ENCODE data around the gene AGBL4.
"Not testable (repeated sequence)": the region's sequence is repeated elsewhere in the genome, so short reads cannot be mapped to it uniquely, and the experiment has no call there.

AGBL4 gene

DNA sequence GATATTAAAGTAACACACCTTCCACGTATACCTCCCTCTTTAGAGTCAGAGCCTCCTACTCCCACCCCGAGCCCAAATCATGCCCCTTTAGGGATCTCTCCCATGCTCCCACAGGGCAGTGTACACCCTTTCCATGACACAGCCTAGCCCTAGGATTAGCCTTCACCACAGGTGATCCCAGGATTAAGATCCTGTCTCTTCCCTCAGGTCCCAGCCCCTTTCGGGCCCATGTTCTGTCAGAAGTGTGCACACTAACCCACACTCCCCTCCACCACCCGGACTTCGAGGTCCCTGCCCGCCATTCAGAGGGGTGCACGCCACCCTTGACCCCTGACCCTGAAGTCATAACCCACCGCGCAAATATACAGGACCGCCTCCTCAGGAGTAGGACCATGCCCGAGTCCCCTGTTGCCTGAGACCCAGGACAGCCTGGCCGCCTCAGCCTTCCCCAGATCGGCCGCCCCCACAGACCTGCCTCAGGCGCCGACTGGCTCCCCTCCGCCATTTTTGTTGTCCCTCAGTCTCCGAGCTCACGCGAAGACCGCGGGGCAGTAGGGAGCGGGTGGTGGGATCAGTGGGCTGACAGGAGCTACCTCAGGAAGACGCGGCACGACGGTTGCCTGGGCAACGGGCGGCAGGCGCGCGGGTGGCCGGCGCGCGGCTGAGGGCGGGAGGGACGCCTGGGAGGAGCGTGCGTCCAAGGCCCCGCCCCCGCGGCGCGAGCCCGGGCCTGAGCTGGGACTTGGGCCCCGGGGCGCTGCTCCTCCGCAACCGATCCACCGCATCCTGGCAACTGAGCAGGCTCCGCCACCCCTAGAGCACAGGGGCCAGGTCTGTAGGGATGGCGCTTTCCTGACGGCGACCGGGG, at the start of gene AGBL4:
Gene AGBL4 (minus strand): TSS at position 663 of the 868 bp plus-strand sequence.
- DNase-seq = no peak

DNA sequence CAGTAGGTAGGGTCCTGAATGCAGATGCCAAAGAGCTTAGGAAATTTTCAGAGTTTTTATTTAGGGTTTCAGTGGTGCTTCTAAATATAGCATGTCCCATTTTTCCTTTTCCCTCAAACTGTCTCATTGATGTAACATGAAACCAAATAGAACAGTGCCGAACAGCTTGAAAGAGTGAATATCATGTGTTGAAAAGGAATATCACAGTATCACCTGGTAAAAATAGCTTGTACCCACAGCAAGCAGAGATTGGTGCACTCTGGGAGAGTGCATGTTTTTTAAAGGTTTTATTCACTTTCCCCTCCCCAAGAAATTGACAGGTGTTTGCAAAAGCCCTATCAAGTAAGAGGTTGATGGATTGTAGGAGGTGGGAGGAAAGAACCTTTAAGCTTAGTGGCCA, 43.1 kb upstream of the AGBL4 start:
- no peak for DNase-seq

DNA sequence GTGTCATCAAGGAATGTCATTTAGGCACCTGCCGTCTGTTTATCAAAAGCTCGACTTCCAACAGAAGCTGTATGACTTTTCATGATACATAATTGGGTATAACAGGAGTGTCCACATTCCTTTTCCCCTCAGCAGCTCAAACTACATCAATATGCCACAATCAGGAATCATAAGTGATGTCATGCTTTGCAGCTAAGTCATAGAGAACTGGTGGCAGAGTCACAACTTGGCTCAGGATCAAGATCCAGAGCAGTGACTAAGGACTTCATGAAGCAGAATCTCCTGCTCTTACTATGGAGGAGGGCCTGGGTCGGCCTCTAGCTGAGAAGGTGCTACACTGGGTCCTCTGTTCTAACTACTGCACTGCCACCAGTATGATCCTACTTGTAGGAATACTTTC, 36.5 kb upstream of the AGBL4 start:
- DNase-seq = no peak

GRCh38 chr1:50048791-50049190, 25.0 kb upstream of the AGBL4 start:
- DNase-seq = no peak

GRCh38 chr1:50047916-50048694, 24.4 kb upstream of the AGBL4 start:
- no peak for DNase-seq

- no peak for DNase-seq
These were observed 14.6 kb upstream of the AGBL4 start for GRCh38 chr1:50038237-50038809.

DNA sequence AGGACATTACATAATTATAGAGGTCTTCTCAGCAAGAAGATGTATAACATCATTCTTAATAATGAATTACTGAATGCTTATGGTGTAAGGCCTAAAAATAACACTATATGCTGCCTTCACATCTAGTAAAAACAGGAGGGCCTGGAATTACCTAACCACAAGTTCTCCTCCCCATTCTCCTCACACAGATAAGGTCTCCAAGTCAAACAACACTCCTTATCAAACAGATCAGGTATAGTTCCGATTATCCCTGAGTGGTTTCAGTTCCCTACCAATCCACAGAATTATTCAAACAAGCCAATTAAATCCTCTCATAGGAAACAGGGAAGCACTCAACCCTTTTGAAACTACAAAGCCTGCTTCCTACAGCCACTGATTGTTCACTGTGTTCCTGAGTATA, 4.0 kb upstream of the AGBL4 start:
- no peak for DNase-seq

DNA sequence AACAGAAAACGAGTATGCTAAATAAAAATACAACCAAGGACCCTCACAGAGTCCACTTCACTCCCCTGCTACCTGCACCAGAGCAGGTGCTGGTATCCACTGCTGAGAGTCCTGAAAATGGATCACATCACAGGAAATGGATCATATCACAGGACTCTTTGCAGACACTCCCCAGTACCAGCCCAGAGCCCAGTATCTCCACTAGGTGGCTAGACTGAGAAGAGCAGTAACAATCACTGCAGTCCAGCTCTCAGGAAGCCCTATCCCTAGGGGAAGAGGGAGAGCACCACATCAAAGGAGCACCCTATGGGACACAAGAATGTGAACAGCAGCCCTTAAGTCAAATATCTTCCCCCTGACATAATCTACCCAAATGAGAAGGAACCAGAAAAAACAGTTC, 28.0 kb downstream of the AGBL4 start:
- no peak for DNase-seq

GRCh38 chr1:49971088-49971487, 52.7 kb downstream of the AGBL4 start:
- no peak for DNase-seq

DNA sequence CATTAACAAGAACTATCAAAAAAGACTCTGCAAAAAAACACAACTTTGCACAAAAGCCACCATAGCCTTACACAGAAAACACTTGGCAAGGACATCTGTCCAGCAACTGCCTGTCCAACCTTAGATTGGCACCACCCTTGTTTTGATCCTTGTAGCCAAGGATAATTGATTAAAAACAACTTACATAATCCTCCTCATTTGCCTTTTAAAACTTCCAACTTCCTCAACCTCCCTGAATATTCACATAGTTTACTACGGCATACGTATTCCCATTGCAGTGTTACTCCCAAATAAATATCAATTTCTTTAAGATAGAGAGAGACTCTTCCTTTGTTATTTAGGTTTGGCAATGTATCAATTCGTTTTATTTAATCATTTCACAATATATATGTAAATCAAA, 72.4 kb downstream of the AGBL4 start:
- no peak for DNase-seq

DNA sequence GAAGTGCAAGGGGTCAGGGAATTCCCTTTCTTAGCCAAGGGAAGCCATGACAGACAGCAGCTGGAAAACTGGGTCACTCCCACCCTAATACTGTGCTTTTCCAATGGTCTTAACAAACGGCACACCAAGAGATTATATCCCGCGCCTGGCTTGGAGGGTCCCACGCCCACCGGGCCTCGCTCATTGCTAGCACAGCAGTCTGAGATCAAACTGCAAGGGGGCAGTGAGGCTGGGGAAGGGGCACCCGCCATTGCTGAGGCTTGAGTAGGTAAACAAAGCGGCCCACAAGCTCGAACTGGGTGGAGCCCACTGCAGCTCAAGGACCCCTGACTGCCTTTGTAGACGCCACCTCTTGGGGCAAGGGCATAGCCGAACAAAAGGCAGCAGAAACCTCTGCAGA, 108.5 kb downstream of the AGBL4 start:
- not testable (repeated sequence) for DNase-seq

DNA sequence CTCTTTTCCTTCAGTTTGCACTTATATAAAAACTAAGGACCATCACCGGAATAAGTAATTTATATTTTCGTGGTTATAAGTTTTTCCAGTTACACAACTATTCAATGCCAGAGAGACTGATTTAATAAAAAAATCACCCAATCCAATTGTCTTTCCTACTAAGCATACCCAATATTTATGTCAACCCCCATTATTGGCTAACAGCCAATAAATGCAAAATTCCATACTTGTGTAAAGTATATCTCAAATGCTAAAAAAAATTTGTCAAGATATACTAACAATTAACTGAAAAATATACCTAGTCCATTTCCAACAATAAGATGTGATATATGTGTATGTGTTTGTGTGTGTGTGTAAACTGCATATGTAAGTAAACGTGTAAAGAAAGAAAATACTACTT, 117.4 kb downstream of the AGBL4 start:
- no peak for DNase-seq

DNA sequence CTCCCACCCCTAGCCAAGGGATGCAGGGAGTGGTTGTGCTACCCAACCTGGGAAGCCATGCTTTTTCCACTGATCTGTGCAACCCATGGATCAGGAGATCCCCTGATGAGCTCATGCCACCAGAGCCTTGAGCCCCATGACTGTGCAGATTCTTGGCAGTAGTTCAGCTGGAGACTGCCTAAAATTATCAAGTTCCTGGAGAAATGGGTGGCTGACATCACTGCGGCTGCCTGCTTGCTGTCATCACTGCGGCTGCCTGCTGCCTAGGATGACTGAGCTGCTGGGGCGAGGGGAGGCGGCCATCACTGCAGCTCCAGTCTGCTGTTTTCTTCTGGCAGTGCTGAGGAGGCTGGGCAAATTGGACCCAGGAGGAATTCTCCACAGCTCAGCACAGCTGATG, 159.2 kb downstream of the AGBL4 start:
- no peak for DNase-seq

GRCh38 chr1:49854741-49855140, 169.0 kb downstream of the AGBL4 start:
- DNase-seq = no peak

GRCh38 chr1:49842596-49842995, 181.2 kb downstream of the AGBL4 start:
- DNase-seq = no peak

DNA sequence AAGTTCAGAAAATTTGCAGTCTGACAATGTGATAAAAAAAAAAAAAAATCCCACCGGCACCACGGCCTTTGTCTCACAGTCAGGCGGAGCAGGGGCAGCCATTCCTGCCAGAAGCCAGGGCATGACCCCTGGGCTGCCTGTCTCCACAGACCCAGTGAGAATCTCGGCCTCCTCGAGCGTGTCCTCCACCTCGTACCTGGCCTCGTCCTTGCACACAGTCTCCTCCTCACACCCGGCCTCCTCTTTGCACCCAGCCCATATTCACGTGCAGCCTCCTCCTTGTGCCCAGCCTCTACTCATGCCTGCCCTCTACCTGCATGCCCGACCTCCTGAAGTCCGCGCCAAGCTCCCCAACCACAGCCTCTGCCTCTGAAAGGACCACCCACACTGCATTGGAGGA, 182.0 kb downstream of the AGBL4 start:
- DNase-seq = no peak

- DNase-seq = no peak
These were observed 199.5 kb downstream of the AGBL4 start for GRCh38 chr1:49824261-49824660.

DNA sequence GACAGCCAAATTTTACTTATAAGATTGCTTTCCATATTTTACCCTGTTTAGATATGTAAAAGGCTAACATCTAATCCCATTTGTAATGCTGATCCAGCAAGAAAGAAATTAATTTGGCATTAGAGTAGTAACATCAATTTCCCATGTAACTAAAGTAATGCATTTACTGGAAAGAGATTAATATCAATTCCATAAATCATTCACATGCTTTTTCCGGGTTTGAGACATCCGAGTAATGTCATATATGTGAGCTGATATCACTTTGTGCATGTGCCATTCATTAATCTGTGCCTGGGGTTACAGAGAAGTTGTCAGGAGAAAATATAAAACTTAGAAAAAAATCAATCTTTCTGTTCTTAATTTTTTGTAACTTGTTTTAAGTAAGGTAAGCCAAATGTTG, 206.1 kb downstream of the AGBL4 start:
- DNase-seq = no peak

DNA sequence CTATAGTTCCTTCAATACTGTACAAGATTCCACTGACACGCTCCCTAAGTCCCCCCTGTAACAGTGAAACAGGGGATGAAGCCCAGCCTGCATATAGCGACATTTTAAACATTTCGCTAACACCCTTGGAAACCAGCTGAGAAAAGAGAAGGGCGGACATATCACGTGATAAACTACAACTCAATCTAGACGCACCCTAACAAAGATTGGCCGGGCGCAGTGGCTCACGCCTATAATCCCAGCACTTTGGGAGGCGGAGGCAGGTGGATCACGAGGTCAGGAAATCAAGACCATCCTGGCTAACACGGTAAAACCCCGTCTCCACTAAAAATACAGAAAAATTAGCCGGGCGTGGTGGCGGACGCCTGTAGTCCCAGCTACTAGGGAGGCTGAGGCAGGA, 236.7 kb downstream of the AGBL4 start:
- not testable (repeated sequence) for DNase-seq

- DNase-seq = no peak
These were observed 258.7 kb downstream of the AGBL4 start for GRCh38 chr1:49765034-49765433.

DNA sequence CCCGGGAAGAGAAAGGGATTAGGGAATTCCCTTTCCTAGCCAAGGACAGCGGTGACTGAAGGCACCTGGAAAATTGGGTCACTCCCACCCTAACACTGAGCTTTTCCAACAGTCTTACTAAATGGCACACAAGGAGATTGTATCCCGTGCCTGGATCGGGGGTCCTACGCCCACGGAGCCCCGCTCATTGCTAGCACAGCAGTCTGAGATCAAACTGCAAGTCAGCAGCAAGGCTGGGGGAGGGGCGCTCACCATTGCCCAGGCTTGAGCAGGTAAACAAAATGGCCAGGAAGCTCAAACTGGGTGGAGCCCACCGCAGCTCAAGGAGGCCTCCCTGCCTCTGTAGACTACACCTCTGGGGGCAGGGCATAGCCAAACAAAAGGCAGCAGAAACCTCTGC, 285.6 kb downstream of the AGBL4 start:
- not testable (repeated sequence) for DNase-seq

- DNase-seq = no peak
These were observed 295.4 kb downstream of the AGBL4 start for GRCh38 chr1:49728377-49728776.

DNA sequence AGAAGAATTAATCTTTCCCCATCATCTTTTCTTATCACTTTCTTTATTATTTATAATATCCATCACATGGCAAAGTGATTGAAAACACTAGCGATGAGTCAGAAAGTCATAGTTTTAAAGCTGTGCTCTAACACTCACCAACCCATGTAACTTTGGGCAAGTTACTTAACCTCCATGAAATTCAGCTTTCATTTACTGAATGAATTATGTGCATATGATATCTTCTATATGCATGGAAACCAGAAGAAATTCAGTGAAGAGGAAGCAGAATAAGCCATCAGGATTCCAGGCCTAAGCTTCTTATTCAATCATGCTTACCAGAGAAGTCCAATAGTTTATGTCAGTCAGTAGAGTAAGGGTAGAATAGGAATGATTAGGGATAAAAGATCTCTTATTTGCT, 300.1 kb downstream of the AGBL4 start:
- no peak for DNase-seq

GRCh38 chr1:49694251-49694827, 329.4 kb downstream of the AGBL4 start:
- no peak for DNase-seq
